AG09319 (cell line): ENCODE data around the gene SLC30A4.

ENCODE experiments used
- DNase-seq: peaks from one replicate; pipeline ENCODE4 v3.0.0-alpha.2; 2010; ENCODE audit warnings: low read depth; ENCODE audit errors: extremely low read depth
- TF ChIP-seq, protein P1 (sequence below): IDR thresholded peaks from 2 replicates; pipeline ENCODE4 v1.5.1; 2011; ENCODE audit warnings: low read depth, mild to moderate bottlenecking, inconsistent platforms, low read length, moderate library complexity

SLC30A4 gene

DNA sequence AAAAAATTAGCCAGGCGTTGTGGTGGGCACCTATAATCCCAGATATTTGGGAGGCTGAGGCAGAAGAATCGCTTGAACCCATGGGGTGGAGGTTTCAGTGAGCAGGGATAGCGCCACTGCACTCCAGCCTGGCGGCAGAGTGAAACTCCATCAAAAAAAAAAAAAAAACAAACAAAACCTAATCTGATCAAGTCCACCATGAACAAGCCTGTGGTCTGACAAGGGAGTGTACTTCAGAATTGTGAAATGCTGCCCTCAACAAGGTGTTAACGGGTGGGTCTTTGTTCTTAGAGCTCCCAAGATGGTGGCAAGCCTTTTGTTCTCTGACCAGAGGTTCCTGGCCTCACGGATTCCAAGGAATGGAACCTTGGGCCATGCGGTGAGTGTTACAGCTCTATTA is 24.2 kb upstream of the SLC30A4 start:
- TF ChIP-seq, protein P1, sequence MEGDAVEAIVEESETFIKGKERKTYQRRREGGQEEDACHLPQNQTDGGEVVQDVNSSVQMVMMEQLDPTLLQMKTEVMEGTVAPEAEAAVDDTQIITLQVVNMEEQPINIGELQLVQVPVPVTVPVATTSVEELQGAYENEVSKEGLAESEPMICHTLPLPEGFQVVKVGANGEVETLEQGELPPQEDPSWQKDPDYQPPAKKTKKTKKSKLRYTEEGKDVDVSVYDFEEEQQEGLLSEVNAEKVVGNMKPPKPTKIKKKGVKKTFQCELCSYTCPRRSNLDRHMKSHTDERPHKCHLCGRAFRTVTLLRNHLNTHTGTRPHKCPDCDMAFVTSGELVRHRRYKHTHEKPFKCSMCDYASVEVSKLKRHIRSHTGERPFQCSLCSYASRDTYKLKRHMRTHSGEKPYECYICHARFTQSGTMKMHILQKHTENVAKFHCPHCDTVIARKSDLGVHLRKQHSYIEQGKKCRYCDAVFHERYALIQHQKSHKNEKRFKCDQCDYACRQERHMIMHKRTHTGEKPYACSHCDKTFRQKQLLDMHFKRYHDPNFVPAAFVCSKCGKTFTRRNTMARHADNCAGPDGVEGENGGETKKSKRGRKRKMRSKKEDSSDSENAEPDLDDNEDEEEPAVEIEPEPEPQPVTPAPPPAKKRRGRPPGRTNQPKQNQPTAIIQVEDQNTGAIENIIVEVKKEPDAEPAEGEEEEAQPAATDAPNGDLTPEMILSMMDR = no peak
- no peak for DNase-seq

DNA sequence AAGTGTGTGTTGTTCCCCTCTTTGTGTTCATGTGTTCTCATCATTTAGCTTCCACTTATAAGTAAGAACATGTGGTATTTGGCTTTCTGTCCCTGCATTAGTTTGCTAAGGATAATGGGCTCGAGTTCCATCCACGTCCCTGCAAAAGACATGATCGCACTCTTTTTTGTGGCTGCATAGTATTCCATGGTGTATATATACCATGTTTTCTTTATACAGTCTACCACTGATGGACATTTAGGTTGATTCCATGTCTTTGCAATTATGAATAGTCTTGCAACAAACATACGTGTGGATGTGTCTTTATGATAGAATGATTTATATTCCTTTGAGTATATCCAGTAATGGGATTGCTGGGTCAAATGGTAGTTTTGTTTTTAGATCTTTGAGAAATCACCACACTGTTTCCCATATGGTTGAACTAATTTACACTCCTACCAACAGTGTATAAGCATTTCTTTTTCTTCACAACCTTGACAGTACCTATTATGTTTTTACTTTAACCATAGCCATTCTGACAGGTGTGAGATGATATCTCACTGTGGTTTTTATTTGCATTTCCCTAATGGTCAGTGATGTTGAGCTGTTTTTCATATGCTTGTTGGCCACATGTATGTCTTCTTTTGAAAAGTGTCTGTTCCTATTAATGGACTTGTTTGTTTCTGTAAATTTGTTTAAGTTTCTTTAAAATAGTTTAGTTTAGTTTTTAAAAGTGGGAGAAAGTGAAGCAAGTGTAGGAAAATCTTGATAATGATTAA is 21.9 kb upstream of the SLC30A4 start:
- DNase-seq = no peak
- TF ChIP-seq, protein P1 = no peak

DNA sequence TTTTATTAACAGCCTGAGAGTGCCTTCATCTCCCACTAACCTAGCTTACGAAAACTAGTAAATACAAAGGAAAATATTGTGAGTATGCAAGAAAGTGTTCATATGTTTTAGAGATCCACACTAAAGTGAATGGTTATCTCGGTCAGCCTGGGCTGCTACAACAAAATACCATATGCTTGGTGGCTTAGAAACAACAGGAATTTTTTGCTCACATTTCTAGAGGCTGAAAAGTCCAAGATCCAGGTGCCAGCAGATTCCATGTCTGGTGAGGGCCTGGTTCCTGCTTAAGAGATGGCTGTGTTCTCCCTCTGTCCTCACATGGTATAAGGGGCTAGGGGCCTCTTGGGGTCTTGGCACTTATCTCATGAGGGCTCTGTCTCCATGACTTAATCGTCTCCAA is 20.5 kb upstream of the SLC30A4 start:
- TF ChIP-seq, protein P1 = no peak
- DNase-seq = no peak

DNA sequence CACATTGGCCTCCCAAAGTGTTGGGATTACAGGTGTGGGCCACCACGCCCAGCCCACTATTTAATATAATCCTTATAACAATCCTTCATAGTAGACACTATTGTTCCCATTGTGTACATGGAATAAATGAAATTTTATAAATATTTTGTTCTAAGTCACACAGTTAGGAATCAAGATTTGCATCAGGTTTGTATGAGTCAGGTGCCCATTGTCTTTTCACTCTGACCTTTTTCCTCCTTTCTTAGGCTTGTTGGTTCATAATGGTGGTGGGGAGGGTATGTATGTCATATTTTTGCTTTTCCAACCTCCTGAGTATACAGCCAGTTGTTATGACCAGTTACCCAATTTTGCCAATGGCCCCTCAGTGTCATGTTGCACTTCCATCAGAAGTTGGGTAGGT is 18.0 kb upstream of the SLC30A4 start:
- TF ChIP-seq, protein P1 = no peak
- no peak for DNase-seq

DNA sequence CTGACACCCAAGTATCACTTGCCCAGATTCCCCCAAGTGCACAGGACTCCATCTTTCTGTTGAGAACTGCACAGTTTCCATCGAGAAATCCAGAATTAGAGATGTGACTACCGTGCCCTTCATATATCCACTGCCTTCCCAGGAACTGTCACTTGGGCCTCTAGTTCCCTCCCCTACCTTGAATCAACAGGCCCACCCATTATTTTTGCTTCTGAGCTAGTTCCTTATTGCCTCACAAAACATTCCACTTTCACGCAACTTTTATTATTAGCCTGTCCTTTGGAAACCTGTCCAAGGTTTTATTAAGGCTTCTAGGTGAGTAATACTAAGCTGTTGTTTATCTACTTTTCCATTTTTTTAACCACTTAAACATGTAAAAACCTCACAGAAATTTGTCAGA is 17.1 kb upstream of the SLC30A4 start:
- DNase-seq = no peak
- TF ChIP-seq, protein P1 = no peak

DNA sequence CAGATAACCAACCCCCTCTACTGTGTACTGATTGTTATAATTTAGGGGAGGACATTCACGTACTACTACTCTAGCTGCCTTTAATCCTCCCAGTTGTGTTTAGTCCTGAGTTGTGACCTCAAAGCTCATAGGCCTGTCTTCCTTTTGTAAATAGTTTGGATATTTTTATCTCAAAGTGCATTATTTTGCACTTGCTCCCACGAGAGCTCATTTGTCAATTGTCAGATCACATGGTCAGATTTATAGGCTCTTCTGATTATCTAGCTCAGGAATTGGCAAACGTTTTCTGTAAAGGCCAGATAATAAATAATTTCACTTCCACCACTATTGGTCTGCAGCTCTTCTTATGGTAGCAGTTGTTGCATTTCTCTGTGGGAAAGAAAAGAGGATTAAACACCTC is 14.4 kb upstream of the SLC30A4 start:
- DNase-seq = no peak
- TF ChIP-seq, protein P1 = no peak

DNA sequence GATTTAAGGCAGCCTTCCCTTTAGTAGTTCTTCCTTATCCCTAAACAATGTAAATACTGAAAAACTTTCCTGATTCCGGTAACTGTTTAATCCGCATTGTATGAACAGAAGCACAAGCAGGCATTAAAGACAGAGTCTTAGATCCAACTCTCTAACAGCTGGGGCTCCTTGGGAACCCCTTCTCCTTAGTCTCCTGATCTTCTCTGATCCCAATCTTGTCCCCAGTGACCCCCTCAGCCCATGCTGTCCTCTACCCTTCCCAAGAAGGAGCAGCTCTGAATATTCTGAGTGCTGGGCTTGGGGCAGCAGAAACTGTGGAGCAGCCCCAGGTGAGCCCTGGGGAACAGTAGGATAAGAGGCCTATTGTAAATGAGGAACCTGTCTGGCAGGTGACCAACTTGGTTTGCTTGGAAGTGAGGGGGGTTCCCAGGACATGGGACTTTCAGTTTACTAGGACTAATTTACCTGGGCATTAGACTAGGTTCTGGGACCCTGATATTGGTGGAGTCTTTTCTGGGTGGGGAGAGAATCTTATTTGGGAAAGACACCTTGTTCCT is 13.0 kb upstream of the SLC30A4 start:
- TF ChIP-seq, protein P1 = no peak
- no peak for DNase-seq
